HepG2 (cell line): ENCODE measurements around the gene HCRTR1. TPM values are rescaled to one million over a fixed set of nuclear protein-coding genes. Genes with fewer than 3 reads are reported as not detected.

Source experiments
- ATAC-seq: fragments of 200-7000 bp; cut with Tn5 transposase; 3 replicates; pipeline ENCODE4 v1.9.1; 2020; ENCODE audit warnings: mild to moderate bottlenecking, moderate library complexity
- BruUV-seq: library from RNA; stranded (reverse); fragments of 400-500 nt; replicated peaks from 2 replicates; lab custom pipeline; 2021; lab: Mats Ljungman, UMichigan
- CTCF ChIA-PET: fragments of 300-600 bp; formaldehyde crosslinking; extraction: SDS; loops from one replicate; lab custom pipeline; 2021; ENCODE audit warnings: low total read pairs, inconsistent platforms, low intra/inter-chr PET ratio; lab: Yijun Ruan, JAX
- POLR2A ChIA-PET: fragments of 350-600 bp; sonication (Branson Sonifier 250); formaldehyde crosslinking; loops from one replicate; lab custom pipeline; 2020; ENCODE audit warnings: antibody characterized with exemption, inconsistent platforms; lab: Yijun Ruan, JAX
- DNase-seq: peaks from one replicate; pipeline ENCODE4 v3.0.0-alpha.2; 2015; ENCODE audit warnings: low spot score
- FAIRE-seq: peaks from 3 replicates; lab custom pipeline; 2011; peaks lifted over from hg19 to GRCh38; lab: Jason Lieb, UNC
- H2AFZ ChIP-seq: one replicate; pipeline ENCODE4 v1.6.1; 2011; ENCODE audit warnings: low read length, inconsistent platforms
- H3K27ac ChIP-seq: fragments of 300-600 bp; 3 replicates; pipeline ENCODE4 v1.8.0; 2011; ENCODE audit warnings: mixed run types, mild to moderate bottlenecking, mixed read lengths, low read length, inconsistent platforms; ENCODE audit not compliant: insufficient read depth; ENCODE audit errors: extremely low read length
- H3K27me3 ChIP-seq, 2 experiments: fragments of 200-600 bp in 1 of 2; 2 replicates in 1 of 2; 3 replicates in 1 of 2; pipeline versions ENCODE4 v1.6.0 to v1.8.0; 2011; ENCODE audit warnings: low read length in 2 of 2, mild to moderate bottlenecking in 2 of 2, moderate library complexity in 2 of 2, inconsistent platforms in 1 of 2; ENCODE audit not compliant: insufficient read depth in 2 of 2, control insufficient read depth in 1 of 2
- H3K36me3 ChIP-seq, 2 experiments: fragments of 200-600 bp in 1 of 2; replicated peaks in 1 of 2; 2 replicates in 1 of 2; 3 replicates in 1 of 2; pipeline versions ENCODE4 v1.5.1 to v1.8.0; 2011; ENCODE audit warnings: low read length in 2 of 2, inconsistent platforms in 1 of 2; ENCODE audit not compliant: insufficient read depth in 2 of 2, control insufficient read depth in 1 of 2
- H3K4me1 ChIP-seq: 2 replicates; pipeline ENCODE4 v1.5.1; 2012; ENCODE audit warnings: low read length, inconsistent platforms; ENCODE audit not compliant: insufficient read depth
- H3K4me2 ChIP-seq: 2 replicates; pipeline ENCODE4 v1.6.0; 2011; ENCODE audit warnings: low read depth, low read length, inconsistent platforms
- H3K4me3 ChIP-seq, 3 experiments: fragments of 200-600 bp in 1 of 3; sonication (generic), shearing (Covaris generic) in 1 of 3; replicated peaks in 1 of 3; 2 replicates each; pipeline ENCODE4 v1.5.1; 2011 to 2016; ENCODE audit warnings: low read length in 3 of 3, inconsistent platforms in 2 of 3, low read depth in 2 of 3, mild to moderate bottlenecking in 2 of 3, control low read depth in 1 of 3, mixed read lengths in 1 of 3; ENCODE audit not compliant: insufficient read depth in 1 of 3
- H3K79me2 ChIP-seq: one replicate; pipeline ENCODE4 v1.6.1; 2011; ENCODE audit warnings: low read length, inconsistent platforms; ENCODE audit not compliant: insufficient read depth
- H3K9ac ChIP-seq: 2 replicates; pipeline ENCODE4 v1.6.0; 2011; ENCODE audit warnings: mild to moderate bottlenecking, low read depth, low read length, inconsistent platforms; ENCODE audit not compliant: insufficient read depth
- H3K9me3 ChIP-seq: 2 replicates; pipeline ENCODE4 v1.5.1; 2012; ENCODE audit warnings: mild to moderate bottlenecking, low read length
- H4K20me1 ChIP-seq: 2 replicates; pipeline ENCODE4 v1.6.0; 2011; ENCODE audit warnings: inconsistent platforms, mild to moderate bottlenecking, low read length, moderate library complexity; ENCODE audit not compliant: insufficient read depth
- MBD4 ChIP-seq: IDR thresholded peaks from 2 replicates; pipeline ENCODE4 v1.6.1; 2012; ENCODE audit warnings: low read length, inconsistent platforms, borderline replicate concordance
- NFE2 ChIP-seq: sonication (generic); formaldehyde crosslinking; IDR thresholded peaks from 2 replicates; pipeline ENCODE4 v1.4.0; 2020; ENCODE audit warnings: missing genetic modification reagents
- SKI ChIP-seq: fragments of 450-650 bp; IDR thresholded peaks from one replicate; pipeline ENCODE4 v1.6.1; 2018; ENCODE audit warnings: mild to moderate bottlenecking; ENCODE audit not compliant: partially characterized antibody
- SMARCE1 ChIP-seq: fragments of 450-650 bp; IDR thresholded peaks from 2 replicates; pipeline ENCODE4 v1.6.1; 2017; ENCODE audit warnings: borderline replicate concordance
- SOX6 ChIP-seq, 2 experiments: fragments of 450-650 bp in 1 of 2; sonication (generic) in 1 of 2; formaldehyde crosslinking in 1 of 2; IDR thresholded peaks; 2 replicates each; pipeline versions ENCODE4 v1.4.0 to v1.6.1; 2017 to 2020; ENCODE audit warnings: antibody characterized with exemption in 1 of 2, mild to moderate bottlenecking in 1 of 2, missing genetic modification reagents in 1 of 2
- ZSCAN12 ChIP-seq: sonication (generic); formaldehyde crosslinking; IDR thresholded peaks from 2 replicates; pipeline ENCODE4 v1.9.0; 2021; ENCODE audit warnings: mild to moderate bottlenecking, missing genetic modification reagents
- WGBS: methylation state at CpG from one replicate; pipeline ENCODE4 v1.1.6; 2017; ENCODE audit warnings: low lambda C conversion rate; 5-methylcytosine and 5-hydroxymethylcytosine counted together
- in situ Hi-C: cut with HindIII; loops from 2 replicates; pipeline ENCODE4 v1.10.0; 2017; ENCODE audit warnings: low pct_unique_long_range_greater_than_20kb; ENCODE audit not compliant: extremely low pct_ligation_motif_present
- intact Hi-C: fragments of 100-400 bp; cut with micrococcal nuclease; formaldehyde crosslinking; loops from one replicate; pipeline ENCODE4 v1.10.0; 2022; ENCODE audit not compliant: unreplicated experiment
- polyA plus RNA-seq, 8 experiments: library from polyadenylated mRNA; depleted of rRNA in 3 of 8; stranded (reverse) in 7 of 8; unstranded in 1 of 8; fragments of >200 nt; fragmentation: Illumina TruSeq in 4 of 8; extraction: Trizol in 4 of 8; gene quantifications; 2 replicates each; pipeline versions ENCODE4 v1.2.1 to v1.2.3, GENCODE V29; 2011 to 2016; ENCODE audit warnings: low read depth in 4 of 8, missing spikeins in 1 of 8, mixed read lengths in 1 of 8; ENCODE audit not compliant: insufficient read depth in 1 of 8
- total RNA-seq, 5 experiments: library from RNA; depleted of rRNA; stranded (reverse); fragments of >200 nt; fragmentation: Illumina TruSeq; extraction: Trizol; gene quantifications; 2 replicates each; pipeline ENCODE4 v1.2.3, GENCODE V29; 2016; ENCODE audit warnings: low read depth in 1 of 5
- TF ChIP-seq, protein P1 (sequence below): sonication (generic); formaldehyde crosslinking; IDR thresholded peaks from 2 replicates; pipeline ENCODE4 v1.8.0; 2022; ENCODE audit warnings: missing genetic modification reagents, low read depth, mild to moderate bottlenecking, borderline replicate concordance
- TF ChIP-seq, protein P2 (sequence below): sonication (generic); formaldehyde crosslinking; IDR thresholded peaks from 2 replicates; pipeline ENCODE4 v1.4.0; 2020; ENCODE audit warnings: mild to moderate bottlenecking, missing genetic modification reagents

The HCRTR1 gene
- total and polyA plus RNA-seq, 2 of the 13 experiments (the other 11 are each of a cell fraction or from before 2014, with no cell fraction given) = not detected

DNA sequence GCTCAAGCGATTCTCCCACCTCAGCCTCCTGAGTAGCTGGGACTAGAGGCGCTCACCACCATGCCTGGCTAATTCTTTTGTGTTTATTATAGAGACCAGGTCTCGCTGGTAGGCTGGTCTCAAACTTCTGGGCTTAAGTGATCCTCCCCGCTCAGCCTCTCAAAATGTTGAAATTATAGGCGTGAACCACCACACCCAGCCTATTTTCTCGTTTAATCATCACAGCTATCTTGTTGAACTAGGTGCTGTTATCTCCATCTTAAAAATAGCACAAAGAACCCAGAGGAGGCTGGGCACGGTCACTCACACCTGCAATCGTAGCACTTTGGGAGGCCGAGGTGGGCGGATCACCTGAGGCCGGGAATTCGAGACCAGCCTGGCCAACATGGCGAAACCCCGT is 58.3 kb downstream of the HCRTR1 start:
- H3K27me3 ChIP-seq = no peaks in the 10 kb centered on the region
- ChIA-PET CTCF (no interaction called here), POLR2A (interaction anchor here (1.7 kb wide), 1 partner anchor 26 kb away, joined by 3 read pairs; no protein-coding TSS in a partner anchor)
- H3K79me2 ChIP-seq = no peaks in the 10 kb centered on the region
- no peak overlapping the region for H2AFZ ChIP-seq
- no peaks in the 10 kb centered on the region for H3K9me3 ChIP-seq
- 93% methylated on average over 14 of the region's 14 CpGs for WGBS
- in situ Hi-C loops (no loop called here), intact Hi-C loops (no loop called here)
- DNase-seq (no peak), FAIRE-seq (no peak), ATAC-seq (no peak)
- no peak overlapping the region for H3K9ac ChIP-seq
- no peaks in the 10 kb centered on the region for H4K20me1 ChIP-seq
- BruUV-seq = no TSS peak
- no peak overlapping the region for H3K4me3 ChIP-seq
- no peaks in the 10 kb centered on the region for H3K36me3 ChIP-seq
- H3K27ac ChIP-seq = no peak overlapping the region
- H3K4me2 ChIP-seq = no peak overlapping the region
- no peaks in the 10 kb centered on the region for H3K4me1 ChIP-seq
- TF ChIP-seq ZSCAN12 (no peak), MBD4 (no peak), SOX6 (IDR thresholded peaks at IDR 0.05) (no peak), SOX6 (CRISPR knock-in tag; IDR thresholded peaks at IDR 0.05) (no peak), SKI (no peak), NFE2 (CRISPR knock-in tag) (no peak), SMARCE1 (no peak)
- TF ChIP-seq, protein P1, sequence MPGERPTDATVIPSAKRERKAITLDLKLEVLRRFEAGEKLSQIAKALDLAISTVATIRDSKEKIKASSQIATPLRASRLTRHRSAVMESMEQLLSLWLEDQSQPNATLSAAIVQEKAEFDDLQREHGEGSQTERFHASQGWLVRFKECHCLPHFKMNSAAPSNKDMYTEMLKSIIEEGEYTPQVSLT (CRISPR knock-in tag) = no peak
- TF ChIP-seq, protein P2, sequence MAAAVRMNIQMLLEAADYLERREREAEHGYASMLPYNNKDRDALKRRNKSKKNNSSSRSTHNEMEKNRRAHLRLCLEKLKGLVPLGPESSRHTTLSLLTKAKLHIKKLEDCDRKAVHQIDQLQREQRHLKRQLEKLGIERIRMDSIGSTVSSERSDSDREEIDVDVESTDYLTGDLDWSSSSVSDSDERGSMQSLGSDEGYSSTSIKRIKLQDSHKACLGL (CRISPR knock-in tag) = no peak
- TF ChIP-seq, all 625 proteins: peak for 0

Other genes starting within 250 kb of the HCRTR1 start
- 0.24 and 0.46 TPM in 2 replicates for gene FABP3, start 244.6 kb upstream of the HCRTR1 start, total RNA-seq (2016; rRNA removed; fragmentation: Illumina TruSeq; extraction: Trizol)
- 0.21 and 0.37 TPM in 2 replicates for gene FABP3, start 244.6 kb upstream of the HCRTR1 start, polyA plus RNA-seq (2011; rRNA removed)
- gene SERINC2, start 204.5 kb upstream of the HCRTR1 start, total RNA-seq (2016; rRNA removed; fragmentation: Illumina TruSeq; extraction: Trizol) = 3.0 and 4.8 TPM in 2 replicates
- gene SERINC2, start 204.5 kb upstream of the HCRTR1 start, polyA plus RNA-seq (2011; rRNA removed) = 126 and 165 TPM in 2 replicates
- gene TINAGL1, start 41.2 kb upstream of the HCRTR1 start, total RNA-seq (2016; rRNA removed; fragmentation: Illumina TruSeq; extraction: Trizol) = 10.5 and 24.7 TPM in 2 replicates
- gene TINAGL1, start 41.2 kb upstream of the HCRTR1 start, polyA plus RNA-seq (2011; rRNA removed) = 76.8 and 139 TPM in 2 replicates
- gene PEF1, start 27.2 kb downstream of the HCRTR1 start, total RNA-seq (2016; rRNA removed; fragmentation: Illumina TruSeq; extraction: Trizol) = 57.1 and 85.7 TPM in 2 replicates
- gene PEF1, start 27.2 kb downstream of the HCRTR1 start, polyA plus RNA-seq (2011; rRNA removed) = 57.8 and 69.0 TPM in 2 replicates
- 2.0 and 12.2 TPM in 2 replicates for gene COL16A1, start 86.3 kb downstream of the HCRTR1 start, total RNA-seq (2016; rRNA removed; fragmentation: Illumina TruSeq; extraction: Trizol)
- 4.3 and 5.1 TPM in 2 replicates for gene COL16A1, start 86.3 kb downstream of the HCRTR1 start, polyA plus RNA-seq (2011; rRNA removed)
- 0.09 TPM in 1 of 2 replicates, not detected in the other for gene ADGRB2, start 146.7 kb downstream of the HCRTR1 start, total RNA-seq (2016; rRNA removed; fragmentation: Illumina TruSeq; extraction: Trizol)
- gene ADGRB2, start 146.7 kb downstream of the HCRTR1 start, polyA plus RNA-seq (2011; rRNA removed) = 0.03 TPM in 1 of 2 replicates, not detected in the other
- gene SPOCD1, start 198.3 kb downstream of the HCRTR1 start, total RNA-seq (2016; rRNA removed; fragmentation: Illumina TruSeq; extraction: Trizol) = 0.08 and 0.24 TPM in 2 replicates
- 0.26 and 0.29 TPM in 2 replicates for gene SPOCD1, start 198.3 kb downstream of the HCRTR1 start, polyA plus RNA-seq (2011; rRNA removed)